Trophoblast cell (in vitro differentiated cells and primary cell): Measurements from ENCODE around the gene TACC2.

Experiments used
- DNase-seq, 2 donors: peaks; one replicate each; pipeline ENCODE4 v3.0.0-alpha.2; 2016
- H2AFZ ChIP-seq: 2 replicates; pipeline ENCODE4 v1.6.1; 2013; ENCODE audit warnings: low read length, moderate library complexity, mild to moderate bottlenecking; ENCODE audit not compliant: insufficient read depth, poor library complexity
- H2AK5ac ChIP-seq: 2 replicates; pipeline ENCODE4 v1.6.1; 2013; ENCODE audit warnings: mild to moderate bottlenecking, low read length
- H2BK120ac ChIP-seq: 2 replicates; pipeline ENCODE4 v1.6.1; 2013; ENCODE audit warnings: low read length, mild to moderate bottlenecking, moderate library complexity; ENCODE audit not compliant: insufficient read depth, poor library complexity
- H2BK12ac ChIP-seq: 2 replicates; pipeline ENCODE4 v1.6.1; 2013; ENCODE audit warnings: mild to moderate bottlenecking, low read length, moderate library complexity
- H2BK5ac ChIP-seq: 2 replicates; pipeline ENCODE4 v1.6.1; 2013; ENCODE audit warnings: low read length, low read depth, moderate library complexity, mild to moderate bottlenecking; ENCODE audit not compliant: poor library complexity
- H3K14ac ChIP-seq: 2 replicates; pipeline ENCODE4 v1.6.1; 2013; ENCODE audit warnings: mild to moderate bottlenecking, low read length
- H3K18ac ChIP-seq: 2 replicates; pipeline ENCODE4 v1.6.1; 2013; ENCODE audit warnings: mild to moderate bottlenecking, low read length
- H3K23ac ChIP-seq: 2 replicates; pipeline ENCODE4 v1.6.1; 2013; ENCODE audit warnings: low read length
- H3K27ac ChIP-seq: 2 replicates; pipeline ENCODE4 v1.5.1; 2013; ENCODE audit warnings: low read depth, mild to moderate bottlenecking, inconsistent platforms, low read length, moderate library complexity
- H3K27me3 ChIP-seq: 2 replicates; pipeline ENCODE4 v1.6.1; 2013; ENCODE audit warnings: inconsistent platforms, mild to moderate bottlenecking, low read length, moderate library complexity; ENCODE audit not compliant: insufficient read depth
- H3K36me3 ChIP-seq, 2 experiments: 1 replicate in 1 of 2; 2 replicates in 1 of 2; pipeline ENCODE4 v1.6.1; 2013; ENCODE audit warnings: low read length in 2 of 2, mild to moderate bottlenecking in 2 of 2, moderate library complexity in 1 of 2; ENCODE audit not compliant: insufficient read depth in 2 of 2, control insufficient read depth in 1 of 2
- H3K4ac ChIP-seq: 2 replicates; pipeline ENCODE4 v1.6.1; 2013; ENCODE audit warnings: low read depth, mild to moderate bottlenecking, low read length, moderate library complexity
- H3K4me1 ChIP-seq, 2 experiments: 1 replicate in 1 of 2; 2 replicates in 1 of 2; pipeline ENCODE4 v1.6.1; 2013; ENCODE audit warnings: low read length in 2 of 2, mild to moderate bottlenecking in 2 of 2, moderate library complexity in 1 of 2; ENCODE audit not compliant: insufficient read depth in 2 of 2, control insufficient read depth in 1 of 2
- H3K4me2 ChIP-seq: 2 replicates; pipeline ENCODE4 v1.6.1; 2013; ENCODE audit warnings: inconsistent platforms, mild to moderate bottlenecking, low read length, moderate library complexity
- H3K4me3 ChIP-seq: 2 replicates; pipeline ENCODE4 v1.5.1; 2013; ENCODE audit warnings: mild to moderate bottlenecking, low read depth, low read length, inconsistent platforms
- H3K79me1 ChIP-seq: one replicate; pipeline ENCODE4 v1.6.1; 2013; ENCODE audit warnings: low read length
- H3K79me2 ChIP-seq: 2 replicates; pipeline ENCODE4 v1.6.1; 2013; ENCODE audit warnings: low read length, mild to moderate bottlenecking; ENCODE audit not compliant: control insufficient read depth, insufficient read depth, poor library complexity
- H3K9ac ChIP-seq: 2 replicates; pipeline ENCODE4 v1.6.1; 2013; ENCODE audit warnings: mild to moderate bottlenecking, low read length
- H3K9me3 ChIP-seq: 2 replicates; pipeline ENCODE4 v1.6.1; 2013; ENCODE audit warnings: low read depth, mild to moderate bottlenecking, control low read depth, inconsistent platforms, low read length; ENCODE audit not compliant: insufficient read depth
- H4K12ac ChIP-seq: 2 replicates; pipeline ENCODE4 v1.6.1; 2013; ENCODE audit warnings: low read depth, mild to moderate bottlenecking, low read length, moderate library complexity
- H4K8ac ChIP-seq: 2 replicates; pipeline ENCODE4 v1.6.1; 2013; ENCODE audit warnings: low read depth, mild to moderate bottlenecking, low read length, moderate library complexity
- H4K91ac ChIP-seq: one replicate; pipeline ENCODE4 v1.6.1; 2013; ENCODE audit warnings: low read depth, mild to moderate bottlenecking, low read length, moderate library complexity
- WGBS: extraction: QIAGEN DNeasy Blood & Tissue Kit; methylation state at CpG from one replicate; pipeline ENCODE4 v1.1.7; 2013; ENCODE audit warnings: missing lambda C conversion rate; ENCODE audit not compliant: insufficient read length, insufficient coverage; ENCODE audit errors: extremely low coverage; 5-methylcytosine and 5-hydroxymethylcytosine counted together

The TACC2 gene

DNA sequence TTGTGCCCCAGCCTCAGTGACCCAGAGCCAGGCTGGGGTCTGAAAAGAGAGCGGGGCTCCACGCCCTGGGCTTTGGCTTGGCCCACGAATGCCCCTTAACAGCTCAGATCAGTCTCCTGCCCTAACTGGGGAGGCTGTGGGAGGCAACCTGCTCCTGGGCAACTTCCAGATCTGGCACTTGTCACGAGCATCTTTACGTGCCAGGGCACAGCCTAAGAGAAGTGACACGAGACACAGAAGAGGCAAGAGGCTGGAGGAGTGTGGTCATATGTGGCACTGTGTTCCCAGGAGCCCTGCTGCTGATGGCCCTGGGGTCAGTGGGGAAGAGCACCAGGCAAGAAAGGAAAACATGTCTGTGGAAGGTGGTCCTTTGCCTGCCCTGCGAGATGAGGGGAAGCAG lies 184.4 kb downstream of the TACC2 start:
- peaks cover 2% of the 10 kb centered on the region for H3K79me1 ChIP-seq
- no peak for DNase-seq
- H3K9me3 ChIP-seq, result no peaks in the 10 kb centered on the region
- no peak overlapping the region for H3K4ac ChIP-seq
- no peak overlapping the region for H4K8ac ChIP-seq
- H3K23ac ChIP-seq, result no peak overlapping the region
- no peak overlapping the region for H4K91ac ChIP-seq
- no peaks in the 10 kb centered on the region for H3K36me3 ChIP-seq
- no peak overlapping the region for H2BK5ac ChIP-seq
- no peak overlapping the region for H2AK5ac ChIP-seq
- WGBS, result no CpG with 5 or more reads among the region's 7 CpGs
- no peak overlapping the region for H3K18ac ChIP-seq
- peaks cover 10 to 19% of the 10 kb centered on the region in 2 experiments for H3K4me1 ChIP-seq
- H3K14ac ChIP-seq, result no peak overlapping the region
- no peak overlapping the region for H4K12ac ChIP-seq
- no peaks in the 10 kb centered on the region for H3K27me3 ChIP-seq
- H3K4me3 ChIP-seq, result no peak overlapping the region
- no peaks in the 10 kb centered on the region for H3K79me2 ChIP-seq
- H2BK120ac ChIP-seq, result no peak overlapping the region
- no peak overlapping the region for H3K4me2 ChIP-seq
- H3K9ac ChIP-seq, result no peak overlapping the region
- H3K27ac ChIP-seq, result no peak overlapping the region
- H2AFZ ChIP-seq, result no peak overlapping the region
- H2BK12ac ChIP-seq, result no peak overlapping the region

DNA sequence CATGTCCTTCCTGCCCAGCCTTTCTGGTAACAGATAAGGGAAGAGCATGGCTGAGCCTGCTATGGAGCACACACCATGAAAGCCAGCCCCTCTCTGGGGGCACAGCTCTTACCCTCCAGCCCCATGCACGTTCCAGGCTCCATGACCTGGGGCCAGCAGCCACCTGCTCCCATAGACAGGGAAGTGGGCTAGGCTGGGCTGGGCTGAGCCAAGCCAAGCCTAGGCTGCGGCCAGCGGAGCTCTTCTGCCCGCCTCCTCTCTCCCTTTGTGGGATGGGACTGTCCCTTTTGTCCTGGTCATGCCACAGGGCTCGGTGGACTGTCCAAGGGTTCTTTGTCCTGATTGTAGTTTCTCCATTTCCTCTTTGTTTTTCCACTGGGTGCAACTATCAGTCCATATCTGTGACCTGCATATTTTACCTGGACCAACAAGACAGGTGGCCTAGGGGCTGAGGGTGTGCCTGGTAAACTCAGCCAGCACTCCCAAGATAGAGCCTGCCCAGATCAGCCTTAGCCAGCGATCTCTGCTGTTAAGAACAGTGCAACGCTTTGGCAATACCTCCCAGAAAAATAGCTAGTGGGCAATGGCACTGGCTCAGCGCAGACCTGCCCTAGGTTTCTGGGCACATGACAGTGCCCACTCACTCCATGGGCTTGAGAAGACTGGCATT lies 184.9 kb downstream of the TACC2 start:
- H3K27ac ChIP-seq, result no peak overlapping the region
- no peak overlapping the region for H4K12ac ChIP-seq
- peaks cover 10 to 19% of the 10 kb centered on the region in 2 experiments for H3K4me1 ChIP-seq
- no peak overlapping the region for H2BK120ac ChIP-seq
- no peak overlapping the region for H2BK12ac ChIP-seq
- H2BK5ac ChIP-seq, result no peak overlapping the region
- peaks cover 2% of the 10 kb centered on the region for H3K79me1 ChIP-seq
- no peak overlapping the region for H3K23ac ChIP-seq
- no peak overlapping the region for H3K18ac ChIP-seq
- no peak overlapping the region for H3K14ac ChIP-seq
- no peak overlapping the region for H4K8ac ChIP-seq
- H2AFZ ChIP-seq, result no peak overlapping the region
- H3K36me3 ChIP-seq, result no peaks in the 10 kb centered on the region
- H3K9me3 ChIP-seq, result no peaks in the 10 kb centered on the region
- H4K91ac ChIP-seq, result no peak overlapping the region
- H2AK5ac ChIP-seq, result no peak overlapping the region
- no peaks in the 10 kb centered on the region for H3K27me3 ChIP-seq
- H3K4me3 ChIP-seq, result no peak overlapping the region
- no peaks in the 10 kb centered on the region for H3K79me2 ChIP-seq
- no peak overlapping the region for H3K4ac ChIP-seq
- peak; percentile 42 to 75 for DNase-seq
- no peak overlapping the region for H3K4me2 ChIP-seq
- no CpG with 5 or more reads among the region's 8 CpGs for WGBS
- no peak overlapping the region for H3K9ac ChIP-seq

DNA sequence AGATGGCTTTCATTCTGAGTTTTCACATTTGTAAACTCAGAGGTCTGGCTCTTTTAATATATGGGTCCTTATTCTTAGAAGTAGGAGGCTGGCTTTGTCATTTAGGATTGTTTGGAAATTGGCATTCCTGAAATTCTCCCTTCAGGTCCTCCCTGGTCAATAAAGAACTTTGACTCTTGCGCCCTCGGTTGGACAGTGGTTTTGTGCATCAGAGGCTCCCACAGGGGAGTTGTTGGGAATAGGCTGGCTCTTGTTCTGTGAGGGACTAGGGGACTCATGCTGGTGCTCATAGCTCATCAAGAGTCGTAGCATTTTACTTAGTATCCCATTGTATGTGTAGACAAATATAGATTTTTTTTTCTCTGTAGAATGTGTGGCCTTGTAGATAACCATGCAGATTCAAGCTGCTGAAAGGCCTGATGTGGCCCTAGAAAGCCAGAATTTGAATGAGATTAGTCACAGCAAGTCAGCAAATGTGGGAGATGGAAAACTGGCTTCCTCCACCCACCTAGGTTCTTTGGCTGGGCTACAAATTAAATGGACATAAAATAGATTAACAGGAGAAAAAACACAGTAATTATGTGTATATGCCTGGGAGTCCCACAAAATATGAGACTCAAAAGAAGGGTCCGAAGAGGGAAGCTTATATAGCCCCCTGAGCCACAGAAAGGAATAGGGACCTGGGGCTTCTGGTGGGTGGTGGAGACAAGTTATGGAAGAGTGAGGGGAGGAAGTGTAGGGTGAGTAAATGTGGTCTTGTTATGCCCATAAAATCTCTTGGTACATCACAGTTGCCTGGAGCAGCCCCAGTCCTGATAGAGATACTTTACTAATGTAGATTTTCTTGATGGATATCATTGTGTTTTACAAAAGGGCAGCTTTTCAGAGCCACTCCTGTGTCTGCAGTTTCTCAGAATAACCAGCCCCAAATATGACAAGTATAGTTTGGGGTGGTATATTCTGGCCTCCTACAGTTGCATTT lies 187.6 kb downstream of the TACC2 start:
- H3K9me3 ChIP-seq, result no peaks in the 10 kb centered on the region
- H3K36me3 ChIP-seq, result no peaks in the 10 kb centered on the region
- H4K8ac ChIP-seq, result no peak overlapping the region
- H3K4me3 ChIP-seq, result no peak overlapping the region
- no peak overlapping the region for H2BK5ac ChIP-seq
- H3K4ac ChIP-seq, result no peak overlapping the region
- no peak overlapping the region for H3K27ac ChIP-seq
- H2AK5ac ChIP-seq, result no peak overlapping the region
- no peak overlapping the region for H2BK120ac ChIP-seq
- H3K27me3 ChIP-seq, result no peaks in the 10 kb centered on the region
- no peak overlapping the region for H3K23ac ChIP-seq
- H3K4me2 ChIP-seq, result no peak overlapping the region
- H4K12ac ChIP-seq, result no peak overlapping the region
- peaks cover 10 to 13% of the 10 kb centered on the region in 2 experiments for H3K4me1 ChIP-seq
- no peak for DNase-seq
- no peak overlapping the region for H4K91ac ChIP-seq
- H3K14ac ChIP-seq, result no peak overlapping the region
- H3K79me1 ChIP-seq, result peaks cover 2% of the 10 kb centered on the region
- no CpG with 5 or more reads among the region's 4 CpGs for WGBS
- H3K79me2 ChIP-seq, result no peaks in the 10 kb centered on the region
- no peak overlapping the region for H2AFZ ChIP-seq
- H3K9ac ChIP-seq, result no peak overlapping the region
- H3K18ac ChIP-seq, result no peak overlapping the region
- H2BK12ac ChIP-seq, result no peak overlapping the region

DNA sequence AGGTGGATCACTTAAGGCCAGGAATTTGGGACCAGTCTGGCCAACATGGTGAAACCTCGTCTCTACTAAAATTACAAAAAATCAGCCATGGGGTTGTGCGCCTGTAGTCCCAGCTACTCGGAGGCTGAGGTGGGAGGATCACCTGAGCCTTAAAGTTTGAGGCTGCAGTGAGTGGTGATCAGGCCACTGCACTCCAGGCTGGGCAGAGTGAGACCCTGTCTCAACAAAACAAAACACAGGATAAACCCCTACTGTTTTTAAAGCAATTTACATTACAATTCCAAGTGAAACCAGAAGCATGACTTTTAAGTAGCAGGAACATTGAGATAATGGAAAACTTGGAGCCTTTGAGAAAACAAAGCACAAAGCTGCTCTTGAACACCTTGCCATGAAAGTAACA lies 189.7 kb downstream of the TACC2 start:
- no peak overlapping the region for H3K27ac ChIP-seq
- H3K27me3 ChIP-seq, result no peaks in the 10 kb centered on the region
- H3K4ac ChIP-seq, result no peak overlapping the region
- H3K36me3 ChIP-seq, result no peaks in the 10 kb centered on the region
- H3K4me3 ChIP-seq, result no peak overlapping the region
- no peak overlapping the region for H4K91ac ChIP-seq
- no peak overlapping the region for H3K4me2 ChIP-seq
- H2AK5ac ChIP-seq, result no peak overlapping the region
- WGBS, result no CpG with 5 or more reads among the region's 3 CpGs
- H3K4me1 ChIP-seq, result peaks cover 0 to 8% of the 10 kb centered on the region in 2 experiments
- H2AFZ ChIP-seq, result no peak overlapping the region
- H2BK5ac ChIP-seq, result no peak overlapping the region
- H3K9me3 ChIP-seq, result no peaks in the 10 kb centered on the region
- no peak for DNase-seq
- H3K18ac ChIP-seq, result no peak overlapping the region
- no peaks in the 10 kb centered on the region for H3K79me2 ChIP-seq
- H2BK12ac ChIP-seq, result no peak overlapping the region
- no peak overlapping the region for H3K9ac ChIP-seq
- H3K23ac ChIP-seq, result no peak overlapping the region
- no peak overlapping the region for H4K8ac ChIP-seq
- no peak overlapping the region for H2BK120ac ChIP-seq
- no peak overlapping the region for H4K12ac ChIP-seq
- H3K14ac ChIP-seq, result no peak overlapping the region
- H3K79me1 ChIP-seq, result no peaks in the 10 kb centered on the region
